ENCODE data around the gene SYNE1. TPM values are rescaled to one million over a fixed set of nuclear protein-coding genes. Genes with fewer than 3 reads are reported as not detected.
A peak's percentile ranks its signal among the peaks of the same experiment; 100 is the strongest.

Gene SYNE1
- total RNA-seq, 2 experiments from 2014 or later, result 17.7 to 24.0 TPM

DNA sequence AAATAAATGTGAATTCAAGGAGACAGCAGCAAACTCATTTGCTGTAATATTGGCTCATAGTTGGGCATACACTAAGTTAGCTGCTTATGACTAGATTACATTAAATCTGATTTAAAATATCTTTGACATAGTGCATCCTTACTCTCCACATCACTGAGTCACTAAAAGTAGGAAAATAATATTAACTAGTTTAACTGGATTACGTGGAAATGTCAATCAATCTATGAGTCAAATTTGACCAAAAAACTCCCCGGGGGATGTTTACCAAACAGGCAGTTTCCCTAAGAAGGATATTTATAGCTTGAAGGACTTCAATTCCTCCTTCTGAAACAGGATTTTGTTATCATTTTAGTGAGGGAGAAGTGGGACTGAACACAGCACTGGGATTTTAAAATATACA, 463.2 kb downstream of the SYNE1 start:
- Mint-ChIP-seq H3K9me3 (peaks cover 5% of the 10 kb centered on the region), H3K4me3 (no peak overlapping the region), H3K4me1 (ENCODE audit: low read depth) (peaks cover 46% of the 10 kb centered on the region), H3K27me3 (ENCODE audit: low read depth) (no peaks in the 10 kb centered on the region), H3K27ac (no peak overlapping the region), H3K36me3 (ENCODE audit: low read depth) (peaks cover 32% of the 10 kb centered on the region)
- DNase-seq, result no peak
- CTCF ChIA-PET, result interaction anchor here (1.0 to 1.4 kb wide), 2 partner anchors 9 to 11 kb away, joined by 3 to 5 read pairs; no protein-coding TSS in a partner anchor
- intact Hi-C loops (cut with micrococcal nuclease), result loop anchor here (5.0 kb wide), 1 partner anchor 128 kb away; no protein-coding TSS in a partner anchor

DNA sequence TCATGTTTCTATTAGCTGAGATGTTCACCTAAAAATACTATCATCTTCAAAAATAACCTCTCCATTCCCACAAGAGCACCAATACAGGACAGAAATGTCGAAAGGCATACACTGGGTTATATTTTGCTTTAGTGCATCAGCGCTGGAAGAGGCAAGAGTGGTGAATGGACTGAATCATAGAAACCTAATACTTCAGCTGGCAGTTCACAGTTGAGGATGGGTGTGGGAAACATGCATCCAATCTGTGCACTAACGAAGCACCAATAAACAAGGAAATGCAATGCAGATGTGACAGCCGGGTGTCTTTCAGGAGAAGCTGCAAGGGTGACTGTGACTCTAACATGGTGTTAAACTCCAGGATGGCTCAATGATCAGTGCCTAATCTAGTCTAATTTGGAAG, 463.8 kb downstream of the SYNE1 start:
- Mint-ChIP-seq H3K9me3 (peaks cover 5% of the 10 kb centered on the region), H3K27me3 (ENCODE audit: low read depth) (no peaks in the 10 kb centered on the region), H3K4me3 (no peak overlapping the region), H3K27ac (no peak overlapping the region), H3K36me3 (ENCODE audit: low read depth) (peaks cover 35% of the 10 kb centered on the region), H3K4me1 (ENCODE audit: low read depth) (peaks cover 49% of the 10 kb centered on the region)
- intact Hi-C loops (cut with micrococcal nuclease), result loop anchor here (5.0 kb wide), 1 partner anchor 129 kb away; no protein-coding TSS in a partner anchor
- DNase-seq, result no peak
- CTCF ChIA-PET, result interaction anchor here (2.0 kb wide), 1 partner anchor 12 kb away, joined by 12 read pairs; no protein-coding TSS in a partner anchor

DNA sequence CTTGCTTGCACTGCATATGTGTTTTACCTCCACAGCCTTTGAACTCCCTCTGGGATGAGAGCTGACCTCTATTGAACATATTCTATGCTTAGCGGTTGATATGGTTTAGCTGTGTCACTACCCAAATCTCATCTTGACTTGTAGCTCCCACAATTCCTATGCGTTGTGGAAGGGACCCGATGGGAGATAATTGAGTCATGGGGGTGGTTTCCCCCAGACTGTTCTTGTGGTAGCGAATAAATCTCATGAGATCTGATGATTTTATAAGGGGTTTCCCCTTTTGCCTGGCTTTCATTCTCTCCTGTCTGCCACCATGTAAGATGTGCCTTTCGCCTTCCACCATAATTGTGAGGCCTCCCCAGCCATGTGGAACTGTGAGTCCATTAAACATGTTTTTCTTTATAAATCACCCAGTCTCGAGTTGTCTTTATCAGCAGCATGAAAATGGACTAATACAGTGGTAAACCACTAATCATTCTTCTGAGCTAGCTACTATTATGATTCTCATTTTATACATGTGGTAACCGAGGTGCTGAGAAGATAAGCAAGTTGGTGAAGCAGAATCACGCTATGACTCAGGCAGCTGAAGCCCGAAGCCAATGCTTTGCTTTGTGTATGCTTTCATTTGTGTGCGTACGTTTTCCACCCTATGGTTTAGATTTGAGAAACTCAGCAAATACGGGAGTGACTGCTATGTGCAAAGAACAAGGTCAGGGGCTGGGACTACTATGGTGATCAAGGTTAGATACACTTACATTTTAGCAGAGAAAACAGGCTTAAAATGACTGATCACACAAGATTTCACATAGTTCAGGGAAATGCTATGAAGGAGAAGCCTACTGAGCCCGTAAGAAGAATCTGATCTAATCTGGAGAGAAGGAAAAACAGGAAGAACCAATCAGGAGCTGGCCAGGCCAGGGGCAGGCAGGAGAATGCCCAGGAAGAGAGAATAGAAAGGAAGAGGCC, 466.2 kb downstream of the SYNE1 start:
- DNase-seq, result peak; percentile 82
- Mint-ChIP-seq H3K27ac (peak overlapping the region; percentile 89), H3K27me3 (ENCODE audit: low read depth) (no peaks in the 10 kb centered on the region), H3K9me3 (peaks cover 5% of the 10 kb centered on the region), H3K4me3 (peak overlapping the region; percentile 60), H3K4me1 (ENCODE audit: low read depth) (peaks cover 50% of the 10 kb centered on the region), H3K36me3 (ENCODE audit: low read depth) (peaks cover 34% of the 10 kb centered on the region)
- CTCF ChIA-PET, result interaction anchor here (0.6 to 2.0 kb wide), 5 partner anchors 11 to 480 kb away, joined by 3 to 12 read pairs (median 4); no protein-coding TSS in a partner anchor
- intact Hi-C loops (cut with micrococcal nuclease), result loop anchor here (1.0 to 5.0 kb wide), 9 partner anchors 11 to 812 kb away; partner anchors contain the start of gene FBXO5

DNA sequence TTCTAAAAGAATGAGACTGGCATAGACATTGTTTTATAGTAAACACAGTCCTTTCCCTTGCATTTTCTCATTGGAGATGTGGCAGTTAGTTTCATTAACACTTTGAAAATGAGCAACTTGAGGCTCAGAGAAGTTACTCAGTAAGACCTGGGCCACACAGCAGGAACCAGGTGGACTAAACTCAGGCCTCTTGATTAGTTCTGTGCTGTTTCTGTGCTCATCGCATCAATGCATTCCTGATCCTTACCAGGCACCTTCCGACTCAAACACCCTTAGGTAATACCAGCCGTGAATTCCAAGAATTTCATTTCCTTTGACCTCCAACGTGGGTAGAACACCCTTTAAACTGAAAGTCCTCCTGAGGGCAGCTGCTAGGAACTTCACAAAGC, 466.9 kb downstream of the SYNE1 start:
- no peak for DNase-seq
- intact Hi-C loops (cut with micrococcal nuclease), result loop anchor here (2.0 to 5.0 kb wide), 2 partner anchors 132 to 812 kb away; partner anchors contain the start of gene FBXO5
- peak overlapping the region; percentile 19 for H3K4me3 Mint-ChIP-seq
- peaks cover 36% of the 10 kb centered on the region for H3K36me3 Mint-ChIP-seq (ENCODE audit: low read depth)
- H3K9me3 Mint-ChIP-seq, result peaks cover 5% of the 10 kb centered on the region
- CTCF ChIA-PET, result interaction anchor here (0.6 to 1.1 kb wide), 3 partner anchors 17 to 479 kb away, joined by 3 to 8 read pairs (median 3); no protein-coding TSS in a partner anchor
- peak overlapping the region; percentile 89 for H3K27ac Mint-ChIP-seq
- no peaks in the 10 kb centered on the region for H3K27me3 Mint-ChIP-seq (ENCODE audit: low read depth)
- peaks cover 49% of the 10 kb centered on the region for H3K4me1 Mint-ChIP-seq (ENCODE audit: low read depth)

DNA sequence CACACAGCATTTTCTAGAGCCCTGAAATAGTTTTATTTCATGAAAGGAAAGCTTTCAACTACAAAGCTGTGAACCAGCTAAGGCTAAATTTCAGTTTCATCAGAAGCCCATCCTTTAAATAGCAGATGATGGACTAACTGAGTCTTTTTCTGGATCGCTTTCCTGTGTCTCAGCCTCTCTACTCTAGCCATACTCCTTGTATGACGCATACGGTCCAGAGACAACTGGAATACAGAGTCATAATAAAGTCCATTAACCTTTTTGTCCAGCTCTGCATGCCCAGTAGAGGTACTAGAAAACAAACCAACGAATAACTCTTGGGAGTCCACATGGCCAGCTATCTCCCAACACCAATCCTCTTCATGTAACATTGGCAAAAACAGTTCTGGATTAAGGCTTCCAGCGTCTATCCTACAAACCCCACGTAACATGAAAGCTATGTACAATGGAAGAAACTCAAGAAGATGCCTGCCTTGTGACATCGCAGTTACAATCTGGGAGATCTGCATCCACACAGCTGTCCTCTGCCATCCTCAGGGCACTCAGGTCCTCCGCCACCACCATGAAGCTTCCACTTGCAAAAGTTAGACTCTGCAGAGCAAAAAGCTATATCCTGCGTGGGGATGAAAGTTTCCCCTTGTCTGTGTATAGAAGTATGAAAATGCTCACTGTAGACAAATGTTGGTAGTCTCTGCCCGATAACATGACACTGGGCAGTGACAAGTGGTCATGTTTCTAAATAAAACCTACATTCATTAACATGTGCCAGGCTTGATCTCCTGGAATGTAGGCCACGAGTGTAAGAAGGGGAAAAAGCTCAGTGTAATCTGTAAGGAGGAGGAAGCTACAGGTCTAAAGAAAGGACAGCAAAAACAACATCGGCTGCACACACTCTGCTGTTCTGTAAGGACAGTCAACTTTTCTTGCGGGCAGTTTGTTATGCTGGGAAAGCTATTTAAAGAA, 469.2 kb downstream of the SYNE1 start:
- DNase-seq, result no peak
- Mint-ChIP-seq H3K9me3 (peaks cover 5% of the 10 kb centered on the region), H3K4me1 (ENCODE audit: low read depth) (peaks cover 37% of the 10 kb centered on the region), H3K27ac (no peak overlapping the region), H3K27me3 (ENCODE audit: low read depth) (no peaks in the 10 kb centered on the region), H3K36me3 (ENCODE audit: low read depth) (peaks cover 36% of the 10 kb centered on the region), H3K4me3 (no peak overlapping the region)
- intact Hi-C loops (cut with micrococcal nuclease), result no loop called here
- CTCF ChIA-PET, result interaction anchor here (0.5 to 1.5 kb wide), 6 partner anchors 16 to 728 kb away, joined by 3 to 5 read pairs (median 4); no protein-coding TSS in a partner anchor

DNA sequence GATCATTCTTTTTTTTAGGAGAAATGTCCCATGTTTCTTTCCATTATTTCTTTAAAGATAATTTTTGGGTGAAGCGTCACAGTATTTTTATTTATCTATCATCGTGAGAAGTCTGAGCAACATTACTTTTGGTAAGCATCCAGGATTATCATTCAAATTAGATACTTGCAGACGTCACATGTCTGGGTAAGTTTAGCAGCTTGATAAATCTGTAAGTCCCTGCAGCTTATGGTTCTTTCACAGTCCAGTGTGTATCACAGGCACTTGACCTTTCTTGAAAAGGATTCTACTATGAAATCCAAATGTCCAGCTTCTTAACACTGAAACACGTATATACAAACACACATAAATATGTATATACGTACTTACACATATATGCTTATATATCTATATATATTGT, 470.3 kb downstream of the SYNE1 start:
- Mint-ChIP-seq H3K36me3 (ENCODE audit: low read depth) (peaks cover 36% of the 10 kb centered on the region), H3K4me1 (ENCODE audit: low read depth) (peaks cover 36% of the 10 kb centered on the region)

DNA sequence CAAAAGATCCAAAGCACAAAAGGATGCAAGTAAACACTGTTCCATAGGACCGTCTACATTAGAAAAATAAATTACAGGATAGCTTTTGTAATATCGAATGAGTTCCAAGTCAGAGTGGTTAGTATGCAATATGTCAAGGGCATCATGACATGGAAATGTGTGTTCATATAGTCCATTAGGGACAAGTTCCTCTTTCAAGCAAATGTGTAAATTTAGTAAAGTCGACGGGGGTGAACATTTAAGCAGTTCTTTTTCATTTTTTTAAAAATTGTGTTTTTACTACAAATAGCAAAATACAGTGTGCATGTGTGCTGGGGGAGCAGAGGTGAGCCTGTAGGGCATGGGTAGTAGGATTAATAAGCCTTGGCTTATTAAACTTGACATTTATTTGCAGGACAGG, 470.7 kb downstream of the SYNE1 start:
- H3K27ac Mint-ChIP-seq, result no peak overlapping the region
- peaks cover 35% of the 10 kb centered on the region for H3K36me3 Mint-ChIP-seq (ENCODE audit: low read depth)

More for the DNA sequence above, 470.3 kb downstream of the SYNE1 start:
- H3K27ac Mint-ChIP-seq, result no peak overlapping the region
- DNase-seq, result no peak
- intact Hi-C loops (cut with micrococcal nuclease), result no loop called here
- peaks cover 5% of the 10 kb centered on the region for H3K9me3 Mint-ChIP-seq
- CTCF ChIA-PET, result interaction anchor here (1.5 kb wide), 2 partner anchors 17 to 477 kb away, joined by 4 to 5 read pairs; no protein-coding TSS in a partner anchor
- H3K27me3 Mint-ChIP-seq (ENCODE audit: low read depth), result no peaks in the 10 kb centered on the region
- H3K4me3 Mint-ChIP-seq, result no peak overlapping the region

DNA sequence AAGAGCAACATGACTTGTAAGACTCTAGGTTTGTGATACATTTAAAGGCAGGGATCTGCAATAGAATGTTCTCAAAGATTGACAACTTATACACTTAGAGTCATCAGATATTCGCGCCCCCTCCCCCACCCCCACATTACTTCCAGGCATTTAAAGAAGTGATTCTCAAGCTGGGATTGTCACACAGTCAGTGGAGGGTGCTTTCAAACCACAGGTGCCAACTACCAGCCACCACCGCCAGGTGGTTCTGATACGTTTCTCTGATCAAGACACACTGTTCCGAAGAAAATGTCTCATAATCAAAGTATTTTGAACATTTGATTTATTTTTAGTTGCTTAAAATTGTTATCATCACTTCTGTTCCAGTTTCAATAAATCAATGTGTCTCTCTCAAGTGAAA, 472.2 kb downstream of the SYNE1 start:
- H3K9me3 Mint-ChIP-seq, result no peaks in the 10 kb centered on the region
- no peak overlapping the region for H3K4me3 Mint-ChIP-seq
- intact Hi-C loops (cut with micrococcal nuclease), result no loop called here
- H3K27ac Mint-ChIP-seq, result no peak overlapping the region
- CTCF ChIA-PET, result interaction anchor here (0.6 kb wide), 1 partner anchor 264 kb away, joined by 3 read pairs; no protein-coding TSS in a partner anchor
- H3K27me3 Mint-ChIP-seq (ENCODE audit: low read depth), result no peaks in the 10 kb centered on the region
- DNase-seq, result no peak
- peaks cover 27% of the 10 kb centered on the region for H3K36me3 Mint-ChIP-seq (ENCODE audit: low read depth)
- peaks cover 33% of the 10 kb centered on the region for H3K4me1 Mint-ChIP-seq (ENCODE audit: low read depth)

More for the DNA sequence above, 470.7 kb downstream of the SYNE1 start:
- CTCF ChIA-PET, result interaction anchor here (1.5 kb wide), 2 partner anchors 18 to 476 kb away, joined by 4 to 5 read pairs; no protein-coding TSS in a partner anchor
- H3K9me3 Mint-ChIP-seq, result peaks cover 5% of the 10 kb centered on the region
- no peaks in the 10 kb centered on the region for H3K27me3 Mint-ChIP-seq (ENCODE audit: low read depth)
- no peak for DNase-seq
- H3K4me3 Mint-ChIP-seq, result no peak overlapping the region
- intact Hi-C loops (cut with micrococcal nuclease), result no loop called here
- H3K4me1 Mint-ChIP-seq (ENCODE audit: low read depth), result peaks cover 36% of the 10 kb centered on the region

DNA sequence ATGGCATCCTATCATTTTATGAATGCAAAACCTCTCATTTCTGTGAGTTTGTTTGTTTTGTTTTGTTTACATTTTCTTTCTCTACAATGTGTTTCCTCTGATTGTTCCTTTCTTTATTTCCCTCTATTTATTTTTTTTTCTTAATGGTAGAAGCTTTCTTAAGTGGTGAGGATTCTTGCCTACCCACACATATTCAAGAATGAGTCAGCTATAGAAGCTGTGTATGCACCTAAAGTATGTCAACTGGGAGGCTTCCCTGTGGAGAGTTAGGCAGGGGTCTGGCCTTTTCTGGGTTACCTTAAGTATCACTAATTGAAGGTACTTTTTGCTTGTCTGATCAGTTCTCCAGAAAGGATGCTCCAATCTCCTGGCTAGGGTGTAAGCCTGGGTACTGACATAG, 475.7 kb downstream of the SYNE1 start:
- intact Hi-C loops (cut with micrococcal nuclease), result loop anchor here (2.0 kb wide), 1 partner anchor 73 kb away; no protein-coding TSS in a partner anchor
- H3K27ac Mint-ChIP-seq, result peak overlapping the region; percentile 60
- CTCF ChIA-PET, result no interaction called here
- H3K4me3 Mint-ChIP-seq, result no peak overlapping the region
- no peaks in the 10 kb centered on the region for H3K27me3 Mint-ChIP-seq (ENCODE audit: low read depth)
- DNase-seq, result no peak
- peaks cover 28% of the 10 kb centered on the region for H3K4me1 Mint-ChIP-seq (ENCODE audit: low read depth)
- peaks cover 27% of the 10 kb centered on the region for H3K36me3 Mint-ChIP-seq (ENCODE audit: low read depth)
- H3K9me3 Mint-ChIP-seq, result no peaks in the 10 kb centered on the region

DNA sequence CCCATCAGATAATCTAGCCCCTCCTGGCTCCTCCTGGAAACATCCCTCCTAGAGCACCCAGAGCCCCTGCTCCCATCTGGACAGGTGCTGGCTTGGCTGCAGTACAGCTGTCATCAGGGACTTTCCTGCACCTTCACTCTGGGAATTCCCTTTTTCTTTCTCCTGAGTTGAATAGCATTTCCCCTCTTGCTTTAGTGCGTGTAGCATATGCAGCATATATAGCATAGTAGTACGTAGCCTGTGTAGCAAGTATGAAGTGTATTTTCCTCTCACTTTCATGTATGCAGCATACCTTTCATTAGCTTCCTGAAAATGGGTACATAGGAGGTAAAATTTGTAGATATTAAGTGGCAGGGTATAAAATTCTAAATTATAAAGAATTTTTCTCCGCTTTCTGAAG, 476.8 kb downstream of the SYNE1 start:
- intact Hi-C loops (cut with micrococcal nuclease), result loop anchor here (1.0 to 2.0 kb wide), 5 partner anchors 11 to 469 kb away; no protein-coding TSS in a partner anchor
- Mint-ChIP-seq H3K36me3 (ENCODE audit: low read depth) (peaks cover 25% of the 10 kb centered on the region), H3K27ac (peak overlapping the region; percentile 85), H3K9me3 (no peaks in the 10 kb centered on the region), H3K4me1 (ENCODE audit: low read depth) (peaks cover 28% of the 10 kb centered on the region), H3K4me3 (no peak overlapping the region), H3K27me3 (ENCODE audit: low read depth) (no peaks in the 10 kb centered on the region)
- peak; percentile 64 for DNase-seq
- CTCF ChIA-PET, result interaction anchor here (0.8 to 1.8 kb wide), 4 partner anchors 11 to 470 kb away, joined by 3 to 5 read pairs (median 4); no protein-coding TSS in a partner anchor

DNA sequence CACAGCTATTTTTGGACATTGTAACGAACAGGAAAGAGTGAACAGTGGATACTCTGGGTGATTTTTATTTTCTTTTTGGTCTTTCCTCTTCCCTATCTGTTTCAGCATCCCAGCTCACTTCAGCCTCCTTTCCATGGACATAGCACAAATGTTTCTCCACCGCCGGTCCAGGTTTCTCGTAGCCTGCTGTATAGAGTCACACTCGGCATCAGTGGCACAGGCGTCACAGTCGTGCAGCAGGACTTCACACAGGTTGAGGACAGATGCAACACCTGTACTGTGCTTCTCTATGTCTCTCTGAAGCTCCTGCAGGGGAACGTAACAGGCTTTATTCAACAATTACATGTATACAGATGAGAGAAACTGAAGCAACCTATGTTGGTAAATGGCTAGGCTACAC, 481.4 kb downstream of the SYNE1 start:
- no peak for DNase-seq
- Mint-ChIP-seq H3K9me3 (no peaks in the 10 kb centered on the region), H3K27ac (no peak overlapping the region), H3K4me3 (no peak overlapping the region), H3K4me1 (ENCODE audit: low read depth) (peaks cover 13% of the 10 kb centered on the region), H3K27me3 (ENCODE audit: low read depth) (no peaks in the 10 kb centered on the region), H3K36me3 (ENCODE audit: low read depth) (peaks cover 18% of the 10 kb centered on the region)
- CTCF ChIA-PET, result interaction anchor here (1.0 kb wide), 1 partner anchor 31 kb away, joined by 3 read pairs; no protein-coding TSS in a partner anchor
- intact Hi-C loops (cut with micrococcal nuclease), result no loop called here
